Cardiac septum (tissue), 1 donor: ENCODE data around the gene PDE6A. TPM values are rescaled to one million over a fixed set of nuclear protein-coding genes. Genes with fewer than 3 reads are reported as not detected.

Experiments
- DNase-seq: peaks from one replicate; pipeline ENCODE4 v3.0.0-alpha.2; 2020; ENCODE audit warnings: low spot score
- intact Hi-C: fragments of 100-400 bp; cut with DNase I; formaldehyde crosslinking; loops from one replicate; pipeline ENCODE4 v1.14.0; 2022
- long read RNA-seq: library from polyadenylated mRNA; unstranded; transcript quantifications from one replicate; pipeline ENCODE4 v2.0.0, GENCODE V29; 2021
- total RNA-seq: library from RNA; stranded (reverse); fragmentation: NEBNext Ultra II Directional; extraction: Animal tissue kit (Norgen Biotek cat#: 25700); gene quantifications from one replicate; pipeline ENCODE4 v1.2.1, GENCODE V29; 2021
- donor health status: DM: no; HTN: no; CAD: no.

Gene PDE6A
- total RNA-seq: 0.13 TPM
- long read RNA-seq, partial matches to known transcripts: 0 of 1 reads
- long read RNA-seq, other reads (novel, unspliced or antisense): 1 of 1 reads

- DNase-seq: no peak
- intact Hi-C loops: no loop called here
These were observed at the start of gene PDE6A for GRCh38 chr5:149944666-149945065. Gene PDE6A, minus strand, starts transcription at chr5:149944793. Its CDS starts 120 bp downstream, at chr5:149944673.

DNA sequence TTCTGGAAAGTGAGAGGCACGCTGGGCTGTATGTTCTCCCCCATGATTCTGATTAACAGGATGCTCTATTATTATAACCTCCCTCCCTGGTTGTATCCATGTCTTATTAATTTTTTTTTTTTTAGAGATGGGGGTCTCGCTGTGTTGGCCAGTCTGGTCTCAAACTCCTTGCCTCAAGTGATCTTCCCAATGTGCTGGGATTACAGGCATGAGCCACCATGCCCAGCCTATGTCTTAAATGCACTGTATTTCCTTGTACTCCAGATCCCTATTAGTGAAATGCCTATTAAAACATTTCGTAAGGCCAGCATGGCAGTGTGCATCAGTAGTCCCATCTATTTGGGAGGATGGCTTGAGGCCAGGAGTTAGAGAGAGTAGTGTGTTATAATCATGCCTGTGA is 48.9 kb upstream of the PDE6A start:
- intact Hi-C loops: no loop called here
- DNase-seq: no peak

GRCh38 chr5:149990518-149991376 is 46.2 kb upstream of the PDE6A start:
- intact Hi-C loops: loop anchor here (2.0 kb wide), 2 partner anchors 156 to 354 kb away; no protein-coding TSS in a partner anchor
- DNase-seq: no peak

GRCh38 chr5:149988126-149988525 is 43.5 kb upstream of the PDE6A start:
- no peak for DNase-seq
- intact Hi-C loops: no loop called here

- no peak for DNase-seq
- intact Hi-C loops: no loop called here
These were observed 37.9 kb upstream of the PDE6A start for GRCh38 chr5:149982505-149982904.

GRCh38 chr5:149981206-149981605 is 36.6 kb upstream of the PDE6A start:
- no peak for DNase-seq
- intact Hi-C loops: no loop called here

DNA sequence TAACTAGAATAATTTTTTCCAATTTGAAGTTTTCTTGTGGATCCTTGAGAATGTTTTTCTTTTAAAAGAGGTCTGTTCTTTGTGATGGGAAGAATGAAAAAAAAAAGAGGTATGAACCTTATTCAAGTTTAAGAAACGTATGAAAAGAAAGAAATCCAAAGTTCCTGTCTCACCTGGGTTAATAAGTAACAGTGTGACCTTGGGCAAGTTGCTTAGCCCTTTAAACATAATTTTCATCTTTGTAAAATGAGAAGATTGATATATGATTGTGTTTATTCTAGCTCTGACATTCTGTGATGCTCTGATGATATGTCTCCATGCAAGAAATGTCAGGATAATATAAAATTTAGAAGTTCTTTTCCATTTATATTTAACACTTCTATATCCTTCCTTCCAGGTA is 35.3 kb upstream of the PDE6A start:
- intact Hi-C loops: no loop called here
- DNase-seq: no peak

- intact Hi-C loops: no loop called here
These were observed 30.8 kb upstream of the PDE6A start for GRCh38 chr5:149975409-149975808.

DNA sequence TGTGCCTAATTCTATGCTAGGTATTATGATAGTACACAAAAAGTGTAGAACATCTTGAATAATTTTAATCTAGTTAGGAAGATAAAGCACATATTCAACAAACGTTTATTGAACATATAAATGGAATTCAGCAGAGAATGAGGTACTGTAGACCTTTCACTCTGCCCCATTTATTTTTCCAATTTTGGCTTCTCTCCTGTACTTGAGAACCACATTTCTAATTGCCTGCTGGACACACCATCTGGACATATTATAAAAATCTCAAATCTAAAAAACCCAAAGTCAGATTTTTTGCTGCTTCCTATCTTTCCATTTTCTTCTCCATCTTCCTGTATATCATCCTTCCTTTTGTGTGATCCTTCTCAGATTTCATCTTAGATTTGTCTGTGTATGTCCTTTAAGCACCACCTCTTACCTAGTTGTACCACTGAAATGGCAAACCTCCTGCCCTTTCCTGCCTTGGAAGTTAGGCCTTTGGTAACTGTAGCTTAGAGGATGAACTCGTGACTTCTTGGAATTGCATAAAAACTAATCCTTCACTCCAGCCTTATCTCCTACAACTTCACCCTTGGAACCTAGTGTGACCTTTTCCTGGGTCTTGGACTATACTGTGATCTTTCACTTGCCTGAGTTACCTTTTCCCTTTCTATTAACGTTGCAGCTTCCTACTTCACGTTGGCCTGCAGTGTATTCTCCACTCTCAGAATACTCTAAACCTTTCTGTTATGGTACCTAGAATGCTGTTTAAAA is 24.8 kb upstream of the PDE6A start:
- intact Hi-C loops: no loop called here
- DNase-seq: no peak

More at GRCh38 chr5:149975409-149975808, 30.8 kb upstream of the PDE6A start:
- no peak for DNase-seq

- DNase-seq: no peak
- intact Hi-C loops: no loop called here
These were observed 22.4 kb upstream of the PDE6A start for GRCh38 chr5:149966946-149967345.

DNA sequence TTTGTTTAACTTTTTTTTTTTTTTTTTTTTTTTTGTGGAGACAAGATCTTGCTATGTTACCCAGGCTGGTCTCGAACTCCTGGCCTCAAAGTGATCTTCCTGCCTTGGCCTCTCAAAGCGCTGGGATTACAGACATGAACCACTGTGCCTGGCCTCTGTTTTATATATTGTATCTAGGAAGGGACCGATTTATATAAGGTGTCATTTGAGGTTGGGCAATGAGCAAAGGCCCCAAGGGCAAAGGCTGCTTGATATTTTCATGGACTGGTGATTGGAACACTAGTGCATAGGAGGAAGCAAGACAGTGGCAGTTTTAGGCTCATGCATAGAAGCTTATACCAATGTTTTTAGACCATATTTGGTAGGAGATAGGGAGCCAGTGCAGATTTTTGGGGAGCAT is 19.1 kb upstream of the PDE6A start:
- intact Hi-C loops: loop anchor here (5.0 kb wide), 2 partner anchors 126 to 326 kb away; no protein-coding TSS in a partner anchor
- no peak for DNase-seq

- no peak for DNase-seq
- intact Hi-C loops: loop anchor here (5.0 kb wide), 2 partner anchors 125 to 325 kb away; no protein-coding TSS in a partner anchor
These were observed 18.2 kb upstream of the PDE6A start for GRCh38 chr5:149962601-149963300.

- intact Hi-C loops: loop anchor here (5.0 kb wide), 2 partner anchors 125 to 325 kb away; no protein-coding TSS in a partner anchor
These were observed 17.4 kb upstream of the PDE6A start for GRCh38 chr5:149961957-149962409.

GRCh38 chr5:149961186-149961685 is 16.6 kb upstream of the PDE6A start:
- DNase-seq: no peak
- intact Hi-C loops: loop anchor here (5.0 kb wide), 2 partner anchors 124 to 324 kb away; no protein-coding TSS in a partner anchor

More at GRCh38 chr5:149961957-149962409, 17.4 kb upstream of the PDE6A start:
- DNase-seq: no peak

- DNase-seq: peak; percentile 99
- intact Hi-C loops: loop anchor here (5.0 kb wide), 2 partner anchors 123 to 323 kb away; no protein-coding TSS in a partner anchor
These were observed 15.9 kb upstream of the PDE6A start, which contains the start of gene SLC26A2 for GRCh38 chr5:149960272-149961185. Gene SLC26A2, plus strand, starts transcription at chr5:149960758. Its CDS starts 16,895 bp downstream, at chr5:149977653.

- intact Hi-C loops: loop anchor here (5.0 kb wide), 2 partner anchors 122 to 322 kb away; no protein-coding TSS in a partner anchor
- no peak for DNase-seq
These were observed 15.0 kb upstream of the PDE6A start for GRCh38 chr5:149959406-149960236.

DNA sequence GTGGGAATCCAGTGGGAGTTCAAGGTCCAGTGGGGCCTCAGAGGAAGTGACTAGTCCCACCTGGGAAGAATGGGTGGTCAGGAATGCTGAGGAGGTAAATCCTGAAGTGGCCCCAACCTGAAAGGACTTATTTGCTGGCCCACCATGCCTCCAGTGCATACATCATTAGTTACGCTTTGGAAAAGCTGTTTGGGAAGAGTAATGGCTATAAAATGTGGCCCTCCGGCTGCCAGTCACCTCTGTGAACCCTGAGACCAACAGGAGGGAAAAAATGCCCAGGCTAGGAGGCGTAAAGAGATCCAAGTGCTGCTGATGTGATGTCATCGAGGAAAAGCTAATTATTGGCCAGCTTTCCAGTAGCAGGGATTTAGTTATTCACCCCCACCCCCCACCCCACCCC is 13.3 kb upstream of the PDE6A start:
- DNase-seq: no peak
- intact Hi-C loops: no loop called here
